Measurements from ENCODE around the gene TLL1.

TLL1 gene

GRCh38 chr4:166034965-166035364 lies 161.9 kb downstream of the TLL1 start:
- TF ChIP-seq USF1 (IDR thresholded peaks at IDR 0.05) (no peak), NFIC (IDR thresholded peaks at IDR 0.05) (no peak), ZBTB7A (IDR thresholded peaks at IDR 0.05; ENCODE audit: low read depth) (no peak), TEAD4 (IDR thresholded peaks at IDR 0.05) (no peak), TAF1 (IDR thresholded peaks at IDR 0.05; ENCODE audit: low read depth) (no peak), FOXM1 (IDR thresholded peaks at IDR 0.05; ENCODE audit: borderline replicate concordance, low read depth) (no peak)
- TF ChIP-seq, protein P1, sequence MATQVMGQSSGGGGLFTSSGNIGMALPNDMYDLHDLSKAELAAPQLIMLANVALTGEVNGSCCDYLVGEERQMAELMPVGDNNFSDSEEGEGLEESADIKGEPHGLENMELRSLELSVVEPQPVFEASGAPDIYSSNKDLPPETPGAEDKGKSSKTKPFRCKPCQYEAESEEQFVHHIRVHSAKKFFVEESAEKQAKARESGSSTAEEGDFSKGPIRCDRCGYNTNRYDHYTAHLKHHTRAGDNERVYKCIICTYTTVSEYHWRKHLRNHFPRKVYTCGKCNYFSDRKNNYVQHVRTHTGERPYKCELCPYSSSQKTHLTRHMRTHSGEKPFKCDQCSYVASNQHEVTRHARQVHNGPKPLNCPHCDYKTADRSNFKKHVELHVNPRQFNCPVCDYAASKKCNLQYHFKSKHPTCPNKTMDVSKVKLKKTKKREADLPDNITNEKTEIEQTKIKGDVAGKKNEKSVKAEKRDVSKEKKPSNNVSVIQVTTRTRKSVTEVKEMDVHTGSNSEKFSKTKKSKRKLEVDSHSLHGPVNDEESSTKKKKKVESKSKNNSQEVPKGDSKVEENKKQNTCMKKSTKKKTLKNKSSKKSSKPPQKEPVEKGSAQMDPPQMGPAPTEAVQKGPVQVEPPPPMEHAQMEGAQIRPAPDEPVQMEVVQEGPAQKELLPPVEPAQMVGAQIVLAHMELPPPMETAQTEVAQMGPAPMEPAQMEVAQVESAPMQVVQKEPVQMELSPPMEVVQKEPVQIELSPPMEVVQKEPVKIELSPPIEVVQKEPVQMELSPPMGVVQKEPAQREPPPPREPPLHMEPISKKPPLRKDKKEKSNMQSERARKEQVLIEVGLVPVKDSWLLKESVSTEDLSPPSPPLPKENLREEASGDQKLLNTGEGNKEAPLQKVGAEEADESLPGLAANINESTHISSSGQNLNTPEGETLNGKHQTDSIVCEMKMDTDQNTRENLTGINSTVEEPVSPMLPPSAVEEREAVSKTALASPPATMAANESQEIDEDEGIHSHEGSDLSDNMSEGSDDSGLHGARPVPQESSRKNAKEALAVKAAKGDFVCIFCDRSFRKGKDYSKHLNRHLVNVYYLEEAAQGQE (IDR thresholded peaks at IDR 0.05; ENCODE audit: low read depth) = no peak

- TF ChIP-seq MAX (IDR thresholded peaks at IDR 0.05) (no peak), CREB1 (IDR thresholded peaks at IDR 0.05; ENCODE audit: low read depth) (no peak), RAD21 (IDR thresholded peaks at IDR 0.05; ENCODE audit: low read depth) (no peak), USF1 (IDR thresholded peaks at IDR 0.05) (no peak), EP300 (IDR thresholded peaks at IDR 0.05; ENCODE audit: borderline replicate concordance) (no peak), YY1 (IDR thresholded peaks at IDR 0.05; ENCODE audit: low read depth) (no peak), TCF12 (IDR thresholded peaks at IDR 0.05; ENCODE audit: low read depth) (no peak), EGR1 (IDR thresholded peaks at IDR 0.05) (no peak), FOXM1 (IDR thresholded peaks at IDR 0.05; ENCODE audit: borderline replicate concordance, low read depth) (no peak), TEAD4 (IDR thresholded peaks at IDR 0.05) (no peak), NFIC (IDR thresholded peaks at IDR 0.05) (no peak), TAF1 (IDR thresholded peaks at IDR 0.05; ENCODE audit: low read depth) (no peak), ZBTB7A (IDR thresholded peaks at IDR 0.05; ENCODE audit: low read depth) (no peak), CEBPB (IDR thresholded peaks at IDR 0.05) (no peak)
- TF ChIP-seq, protein P1 (IDR thresholded peaks at IDR 0.05; ENCODE audit: low read depth) = no peak
Observed at GRCh38 chr4:166039822-166040221, 166.8 kb downstream of the TLL1 start.

DNA sequence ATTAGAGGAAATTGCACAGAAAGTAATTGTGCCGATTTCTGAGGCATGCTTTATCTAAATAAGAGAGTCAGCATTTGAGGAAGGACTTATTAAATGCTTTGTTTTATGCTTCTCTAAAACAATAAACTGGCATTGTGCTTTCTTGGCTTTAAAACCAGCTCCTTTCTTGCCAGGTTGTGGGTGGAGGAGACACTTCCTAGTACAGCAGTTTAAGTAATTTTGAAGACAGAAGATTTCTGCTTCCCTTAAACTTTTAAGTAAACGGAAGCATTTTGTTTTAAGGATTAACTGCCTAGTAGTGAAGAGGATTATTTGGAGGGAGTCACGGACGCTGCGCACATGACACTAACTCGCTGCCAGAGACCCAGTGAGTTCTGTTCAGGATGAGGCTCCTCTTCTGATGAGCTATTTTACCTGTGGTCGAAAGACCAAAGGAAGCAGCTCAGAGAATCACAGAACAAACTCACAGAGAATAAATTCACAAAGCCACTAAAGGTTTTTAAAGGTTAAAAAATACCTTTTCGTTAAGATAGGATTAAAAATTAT lies 169.5 kb downstream of the TLL1 start:
- TF ChIP-seq CREB1 (IDR thresholded peaks at IDR 0.05; ENCODE audit: low read depth) = no peak
- TF ChIP-seq TAF1 (IDR thresholded peaks at IDR 0.05; ENCODE audit: low read depth) = no peak
- TF ChIP-seq NFIC (IDR thresholded peaks at IDR 0.05) = no peak
- no peak for TF ChIP-seq YY1 (IDR thresholded peaks at IDR 0.05; ENCODE audit: low read depth)
- TF ChIP-seq EP300 (IDR thresholded peaks at IDR 0.05; ENCODE audit: borderline replicate concordance) = no peak
- no peak for TF ChIP-seq FOXM1 (IDR thresholded peaks at IDR 0.05; ENCODE audit: borderline replicate concordance, low read depth)
- no peak for TF ChIP-seq TCF12 (IDR thresholded peaks at IDR 0.05; ENCODE audit: low read depth)
- TF ChIP-seq USF1 (IDR thresholded peaks at IDR 0.05) = no peak
- no peak for TF ChIP-seq MAX (IDR thresholded peaks at IDR 0.05)

GRCh38 chr4:166043801-166044200 lies 170.8 kb downstream of the TLL1 start:
- TF ChIP-seq TCF12 (IDR thresholded peaks at IDR 0.05; ENCODE audit: low read depth) (no peak), TEAD4 (IDR thresholded peaks at IDR 0.05) (no peak), CREB1 (IDR thresholded peaks at IDR 0.05; ENCODE audit: low read depth) (no peak), USF1 (IDR thresholded peaks at IDR 0.05) (no peak), NFIC (IDR thresholded peaks at IDR 0.05) (no peak), EP300 (IDR thresholded peaks at IDR 0.05; ENCODE audit: borderline replicate concordance) (no peak), TAF1 (IDR thresholded peaks at IDR 0.05; ENCODE audit: low read depth) (no peak), EGR1 (IDR thresholded peaks at IDR 0.05) (no peak), MAX (IDR thresholded peaks at IDR 0.05) (no peak), RAD21 (IDR thresholded peaks at IDR 0.05; ENCODE audit: low read depth) (no peak), ZBTB7A (IDR thresholded peaks at IDR 0.05; ENCODE audit: low read depth) (no peak), FOXM1 (IDR thresholded peaks at IDR 0.05; ENCODE audit: borderline replicate concordance, low read depth) (no peak), CEBPB (IDR thresholded peaks at IDR 0.05) (no peak), YY1 (IDR thresholded peaks at IDR 0.05; ENCODE audit: low read depth) (no peak)
- TF ChIP-seq, protein P1 (IDR thresholded peaks at IDR 0.05; ENCODE audit: low read depth) = no peak
